Upper lobe of right lung (tissue), 1 donor: ENCODE results near the gene BCL11B. TPM values are rescaled to one million over a fixed set of nuclear protein-coding genes. Genes with fewer than 3 reads are reported as not detected.

Experiments
- ATAC-seq: fragments of 200-7000 bp; cut with Tn5 transposase; one replicate; pipeline ENCODE4 v1.9.1; 2020; ENCODE audit warnings: mild to moderate bottlenecking, moderate library complexity
- DNase-seq: peaks from one replicate; pipeline ENCODE4 v3.0.0-alpha.2; 2020
- H3K27ac ChIP-seq: fragments of 200-600 bp; one replicate; pipeline ENCODE4 v1.8.0; 2022
- H3K27me3 ChIP-seq: fragments of 200-600 bp; one replicate; pipeline ENCODE4 v1.8.0; 2022; ENCODE audit warnings: mild to moderate bottlenecking
- H3K36me3 ChIP-seq: fragments of 200-600 bp; one replicate; pipeline ENCODE4 v1.8.0; 2022
- H3K4me1 ChIP-seq: fragments of 200-600 bp; one replicate; pipeline ENCODE4 v1.8.0; 2022
- H3K4me3 ChIP-seq: fragments of 200-600 bp; one replicate; pipeline ENCODE4 v1.8.0; 2022; ENCODE audit warnings: mild to moderate bottlenecking
- H3K9me3 ChIP-seq: fragments of 200-600 bp; one replicate; pipeline ENCODE4 v1.8.0; 2022
- intact Hi-C: fragments of 100-400 bp; cut with DNase I; formaldehyde crosslinking; loops from one replicate; pipeline ENCODE4 v1.11.0; 2022
- total RNA-seq: library from RNA; stranded (reverse); fragmentation: NEBNext Ultra II Directional; extraction: Animal tissue kit (Norgen Biotek cat#: 25700); gene quantifications from one replicate; pipeline ENCODE4 v1.2.1, GENCODE V29; 2021
- TF ChIP-seq, protein P1 (sequence below): fragments of 200-600 bp; IDR thresholded peaks from one replicate; pipeline ENCODE4 v1.8.0; 2022; ENCODE audit warnings: antibody characterized with exemption
- donor health status: DM: no; HTN: yes; CAD: no; lungs with severe emphysema.

Gene BCL11B
- total RNA-seq, 1 donor from 2014 or later: 2.4 TPM

DNA sequence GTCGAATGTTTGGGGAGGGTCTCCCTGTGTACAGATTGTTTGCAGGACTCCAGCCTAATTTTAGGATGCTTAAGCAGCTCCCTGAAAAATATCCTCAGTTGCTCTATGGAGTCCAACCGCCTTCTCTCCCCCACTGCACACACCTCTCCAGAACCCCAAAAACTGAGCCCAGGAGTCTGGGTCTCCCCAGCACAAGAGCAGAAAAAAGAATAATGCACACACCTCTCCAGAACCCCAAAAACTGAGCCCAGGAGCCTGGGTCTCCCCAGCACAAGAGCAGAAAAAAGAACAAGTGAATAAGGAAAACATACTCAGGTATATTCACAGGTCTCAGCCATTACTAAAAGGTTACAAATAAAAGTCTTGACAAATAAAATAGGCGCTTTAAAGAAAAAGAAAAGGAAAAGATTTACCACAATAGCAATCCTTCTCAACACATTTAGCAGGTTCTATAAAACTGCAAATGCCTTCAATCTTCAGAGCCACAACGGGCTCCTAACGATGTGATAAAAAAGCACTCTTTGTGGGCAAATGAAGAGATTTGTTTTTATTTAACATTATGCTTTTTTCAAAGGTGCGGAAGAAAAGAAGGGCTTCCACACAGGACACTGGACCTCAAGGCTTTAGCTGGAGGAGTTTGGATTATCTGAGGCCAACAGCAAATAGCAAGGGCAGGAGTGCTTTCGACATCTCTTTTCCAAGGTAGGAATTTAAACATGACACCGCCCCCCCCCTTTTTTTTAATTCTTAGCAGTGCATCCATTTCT is 8.2 kb downstream of the BCL11B start:
- no peak for DNase-seq
- no peak for ATAC-seq
- no peaks in the 10 kb centered on the region for H3K4me1 ChIP-seq
- TF ChIP-seq, protein P1, sequence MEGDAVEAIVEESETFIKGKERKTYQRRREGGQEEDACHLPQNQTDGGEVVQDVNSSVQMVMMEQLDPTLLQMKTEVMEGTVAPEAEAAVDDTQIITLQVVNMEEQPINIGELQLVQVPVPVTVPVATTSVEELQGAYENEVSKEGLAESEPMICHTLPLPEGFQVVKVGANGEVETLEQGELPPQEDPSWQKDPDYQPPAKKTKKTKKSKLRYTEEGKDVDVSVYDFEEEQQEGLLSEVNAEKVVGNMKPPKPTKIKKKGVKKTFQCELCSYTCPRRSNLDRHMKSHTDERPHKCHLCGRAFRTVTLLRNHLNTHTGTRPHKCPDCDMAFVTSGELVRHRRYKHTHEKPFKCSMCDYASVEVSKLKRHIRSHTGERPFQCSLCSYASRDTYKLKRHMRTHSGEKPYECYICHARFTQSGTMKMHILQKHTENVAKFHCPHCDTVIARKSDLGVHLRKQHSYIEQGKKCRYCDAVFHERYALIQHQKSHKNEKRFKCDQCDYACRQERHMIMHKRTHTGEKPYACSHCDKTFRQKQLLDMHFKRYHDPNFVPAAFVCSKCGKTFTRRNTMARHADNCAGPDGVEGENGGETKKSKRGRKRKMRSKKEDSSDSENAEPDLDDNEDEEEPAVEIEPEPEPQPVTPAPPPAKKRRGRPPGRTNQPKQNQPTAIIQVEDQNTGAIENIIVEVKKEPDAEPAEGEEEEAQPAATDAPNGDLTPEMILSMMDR: no peak
- H3K27ac ChIP-seq: peak overlapping the region; percentile 24
- intact Hi-C loops: no loop called here
- peaks cover 62% of the 10 kb centered on the region for H3K27me3 ChIP-seq
- H3K4me3 ChIP-seq: no peak overlapping the region
- no peaks in the 10 kb centered on the region for H3K36me3 ChIP-seq
- no peaks in the 10 kb centered on the region for H3K9me3 ChIP-seq

DNA sequence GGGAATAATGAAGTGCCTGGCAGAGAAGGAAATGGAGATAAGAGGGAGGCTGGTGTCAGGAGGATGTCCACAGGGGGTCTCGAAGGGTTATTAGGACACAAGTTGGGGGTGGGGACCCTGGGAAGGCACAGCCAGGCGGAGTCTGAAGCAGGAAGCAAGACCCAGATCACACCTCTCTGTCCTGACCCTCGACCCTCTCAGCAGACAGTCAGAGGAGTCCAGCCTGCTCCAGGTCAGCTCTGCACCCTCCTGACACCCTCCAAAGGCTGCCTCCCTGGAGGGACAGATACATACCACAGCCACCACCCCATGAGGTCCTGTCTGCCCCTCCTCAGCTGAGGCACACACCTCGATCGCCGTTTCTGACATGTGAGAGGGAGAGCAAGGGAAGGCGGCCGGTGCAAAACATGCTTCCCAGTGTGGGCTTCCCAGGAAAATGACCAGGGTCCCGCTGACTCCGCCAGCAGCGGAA is 9.0 kb downstream of the BCL11B start:
- Histone ChIP-seq H3K4me1 (no peaks in the 10 kb centered on the region), H3K4me3 (no peak overlapping the region), H3K9me3 (no peaks in the 10 kb centered on the region), H3K36me3 (no peaks in the 10 kb centered on the region), H3K27me3 (peaks cover 56% of the 10 kb centered on the region), H3K27ac (peak overlapping the region; percentile 24)
- DNase-seq: no peak
- TF ChIP-seq, protein P1: no peak
- intact Hi-C loops: no loop called here
- ATAC-seq: no peak

DNA sequence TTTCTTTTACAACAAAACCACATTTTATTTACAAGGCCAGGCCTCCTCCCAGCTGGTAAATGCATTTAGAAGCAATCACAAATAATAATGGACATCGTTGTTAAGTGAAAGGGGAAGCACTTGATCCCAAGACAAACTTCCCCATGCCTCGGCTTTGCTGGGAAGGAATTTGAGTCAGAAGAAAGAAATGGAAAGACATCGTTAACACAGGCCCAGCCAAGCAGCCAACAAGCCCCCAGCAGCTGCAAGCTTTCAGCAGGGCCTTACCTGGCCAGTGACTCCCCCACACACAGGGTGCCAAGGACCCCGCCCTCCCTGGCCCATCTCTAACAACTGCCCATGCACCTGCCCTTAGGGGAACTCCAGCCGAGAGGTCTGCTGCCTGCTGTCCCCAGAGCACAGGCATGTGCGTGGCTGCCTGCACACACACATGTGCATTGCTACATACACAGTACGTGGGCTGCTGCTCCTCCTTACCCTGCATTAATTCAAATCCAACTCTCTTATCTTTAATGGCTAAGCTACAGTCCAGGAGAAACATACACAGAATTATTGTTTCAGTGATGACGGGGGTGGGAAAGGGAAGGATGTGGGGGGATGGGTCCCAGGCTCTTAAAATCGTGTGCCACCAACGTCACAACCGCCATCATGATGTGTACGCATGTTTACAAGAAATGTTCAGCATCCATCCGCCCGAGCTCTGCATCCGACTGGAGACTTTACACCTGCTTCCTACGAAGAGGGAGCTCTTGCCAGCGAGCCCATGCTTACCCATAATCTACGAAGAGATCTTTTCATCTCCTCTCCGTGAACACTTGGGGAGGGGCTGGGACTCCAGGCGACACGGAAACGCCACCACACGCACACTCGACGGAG is 9.8 kb downstream of the BCL11B start:
- TF ChIP-seq, protein P1: no peak
- ATAC-seq (no peak), DNase-seq (no peak)
- no peaks in the 10 kb centered on the region for H3K4me1 ChIP-seq
- no peaks in the 10 kb centered on the region for H3K9me3 ChIP-seq
- H3K27me3 ChIP-seq: peaks cover 49% of the 10 kb centered on the region
- H3K36me3 ChIP-seq: no peaks in the 10 kb centered on the region
- no peak overlapping the region for H3K4me3 ChIP-seq
- intact Hi-C loops: no loop called here
- peak overlapping the region; percentile 24 for H3K27ac ChIP-seq

DNA sequence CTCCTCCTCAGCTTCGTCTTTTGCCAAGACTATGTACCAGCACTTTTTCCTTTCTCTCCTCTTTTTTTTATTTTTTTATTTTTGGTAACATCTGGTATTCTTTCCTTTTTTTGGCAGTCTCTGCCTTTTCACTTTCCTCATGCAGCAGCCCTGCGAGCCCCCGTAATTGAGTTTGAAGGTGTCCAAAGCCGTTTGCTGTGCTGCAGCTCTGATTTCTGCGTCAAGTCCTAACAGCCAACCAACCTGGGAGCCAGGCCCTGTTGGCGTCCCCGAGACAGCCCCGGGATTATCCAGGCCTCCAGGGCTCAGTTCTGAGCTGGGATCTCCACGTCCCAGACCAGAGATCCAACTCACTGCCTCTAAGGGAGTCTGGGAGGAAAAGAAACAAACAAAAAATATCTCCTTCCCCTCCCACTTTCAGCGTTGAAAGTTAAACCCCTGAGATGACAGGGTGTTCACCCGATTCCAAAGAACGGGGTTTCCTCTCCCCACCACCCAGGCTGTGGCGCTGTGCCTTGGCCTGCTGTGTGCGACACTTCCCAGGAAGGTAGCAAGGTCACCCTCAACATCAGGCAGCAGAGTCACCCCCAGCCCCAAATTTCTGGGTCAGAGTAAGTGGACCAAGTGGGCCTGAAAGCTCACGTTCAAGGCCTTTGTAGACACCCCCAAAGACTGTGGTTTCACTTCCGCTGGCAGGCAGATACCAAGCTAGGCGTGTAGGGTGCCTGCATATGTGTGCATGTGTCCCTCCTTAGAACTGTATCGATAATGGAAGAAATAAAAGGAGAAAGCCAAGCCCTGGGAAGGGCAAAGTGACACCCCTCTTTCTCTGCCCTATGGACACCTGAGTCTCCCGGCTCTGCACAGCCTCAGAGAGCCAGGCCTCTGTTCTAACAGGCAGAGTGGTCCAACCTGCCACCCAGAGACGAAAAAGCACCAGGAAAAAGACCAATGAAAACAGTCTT is 11.1 kb downstream of the BCL11B start:
- H3K4me1 ChIP-seq: no peaks in the 10 kb centered on the region
- peaks cover 40% of the 10 kb centered on the region for H3K27me3 ChIP-seq
- intact Hi-C loops: no loop called here
- no peak overlapping the region for H3K4me3 ChIP-seq
- ATAC-seq (no peak), DNase-seq (no peak)
- H3K9me3 ChIP-seq: no peaks in the 10 kb centered on the region
- H3K36me3 ChIP-seq: no peaks in the 10 kb centered on the region
- H3K27ac ChIP-seq: peak overlapping the region; percentile 30
- TF ChIP-seq, protein P1: no peak

DNA sequence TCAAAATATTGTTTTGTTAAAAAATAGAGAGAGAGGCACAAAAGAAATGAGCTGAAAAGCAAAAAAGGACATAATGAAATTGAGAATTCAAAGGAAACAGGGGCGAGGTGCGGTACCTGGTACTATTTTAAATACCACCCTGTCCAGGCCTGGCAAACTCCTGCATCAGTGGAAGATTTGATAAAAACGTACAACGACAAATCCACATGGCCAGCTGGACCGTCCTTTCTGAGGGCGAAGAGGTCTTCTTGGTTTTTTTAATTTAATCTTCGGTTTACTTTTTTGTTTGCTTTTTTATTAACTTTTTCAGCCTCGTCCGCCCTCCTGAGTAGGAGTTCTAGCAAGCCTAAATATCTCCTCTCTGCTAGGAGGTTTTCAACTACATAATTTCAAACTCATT is 11.9 kb downstream of the BCL11B start:
- Histone ChIP-seq H3K36me3 (no peaks in the 10 kb centered on the region), H3K4me1 (no peaks in the 10 kb centered on the region), H3K27ac (no peak overlapping the region), H3K4me3 (no peak overlapping the region), H3K9me3 (no peaks in the 10 kb centered on the region), H3K27me3 (peaks cover 40% of the 10 kb centered on the region)
- intact Hi-C loops: no loop called here
- DNase-seq: no peak
- ATAC-seq: no peak
- TF ChIP-seq, protein P1: no peak
